ENCODE results near the gene STUB1.

DNA sequence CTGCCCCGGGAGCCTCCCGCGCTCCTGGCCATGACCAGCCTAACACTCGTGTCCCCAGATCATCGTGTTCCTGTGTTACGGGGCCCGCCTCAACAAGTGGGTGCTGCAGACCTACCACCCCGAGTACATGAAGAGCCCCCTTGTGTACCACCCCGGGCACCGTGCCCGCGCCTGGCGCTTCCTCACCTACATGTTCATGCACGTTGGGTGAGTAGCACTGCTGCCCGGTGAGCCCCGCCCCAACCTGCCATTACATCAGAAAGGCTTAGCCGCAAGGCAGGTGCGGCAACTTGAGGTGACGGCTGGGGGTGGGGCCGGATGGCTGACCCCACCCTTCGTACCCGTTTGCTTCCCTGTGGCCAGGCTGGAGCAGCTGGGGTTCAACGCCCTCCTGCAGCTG lies 3.3 kb upstream of the STUB1 start:
- no peak for TF ChIP-seq RAD21 (IDR thresholded peaks at IDR 0.05; ENCODE audit: low read depth)
- TF ChIP-seq CEBPB (IDR thresholded peaks at IDR 0.05): no peak
- TF ChIP-seq TAF1 (IDR thresholded peaks at IDR 0.05; ENCODE audit: low read depth): no peak
- TF ChIP-seq REST (IDR thresholded peaks at IDR 0.05; ENCODE audit: low read depth): no peak
- TF ChIP-seq EP300 (IDR thresholded peaks at IDR 0.05; ENCODE audit: borderline replicate concordance): no peak
- TF ChIP-seq CREB1 (IDR thresholded peaks at IDR 0.05; ENCODE audit: low read depth): no peak

Measured in Ishikawa (cell line).